Inflammatory macrophage treated with lipopolysaccharide for 1 hour (primary cell): ENCODE measurements around the gene SLC25A3.
"Not testable (repeated sequence)": the region's sequence is repeated elsewhere in the genome, so short reads cannot be mapped to it uniquely, and the experiment has no call there.

Experiments used
- DNase-seq, 2 donors: peaks; one replicate each; pipeline ENCODE4 v3.0.0-alpha.2; 2020 to 2022

The SLC25A3 gene

GRCh38 chr12:98593351-98594049 lies at the start of gene SLC25A3:
TSS of gene SLC25A3 (plus strand) at chr12:98593686. CDS start at chr12:98593979, 293 bp downstream.
- peak; percentile 98 to 99 for DNase-seq

DNA sequence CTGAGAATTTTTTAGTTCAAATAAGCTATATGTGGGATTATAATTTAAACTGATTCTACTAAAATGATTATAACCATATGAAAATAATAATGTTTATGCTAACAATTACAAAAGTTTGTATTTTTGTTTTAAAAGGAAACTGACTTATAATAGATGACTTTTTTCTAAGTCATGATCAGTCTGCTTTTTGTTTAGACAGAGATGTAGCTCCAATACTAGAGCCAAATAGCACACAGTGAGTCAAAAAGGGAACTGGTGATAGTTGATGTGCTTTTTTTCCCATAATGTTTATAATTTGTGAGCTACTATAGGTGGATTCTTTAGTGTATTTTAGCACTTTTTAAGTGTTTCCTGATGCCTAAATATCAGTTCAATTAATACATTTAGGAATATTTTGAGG lies 49.8 kb upstream of the SLC25A3 start:
- DNase-seq, result no peak

DNA sequence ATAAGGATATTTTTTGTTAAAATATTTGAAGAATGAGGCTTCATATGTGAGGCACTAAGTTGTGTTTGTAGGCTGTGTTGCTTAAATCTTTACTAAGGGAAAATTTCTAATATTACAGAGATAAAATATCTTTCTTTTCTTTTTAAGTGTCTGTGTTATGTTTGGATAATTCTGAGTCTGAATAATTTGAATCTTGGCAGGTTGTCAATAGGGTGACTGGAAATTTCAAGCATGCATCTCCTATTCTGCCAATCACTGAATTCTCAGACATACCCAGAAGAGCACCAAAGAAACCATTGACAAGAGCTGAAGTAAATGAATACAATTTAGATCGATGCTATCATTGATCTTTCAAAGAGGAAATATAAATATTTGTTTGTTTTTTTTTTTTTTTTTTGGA lies 48.7 kb upstream of the SLC25A3 start:
- DNase-seq, result no peak

DNA sequence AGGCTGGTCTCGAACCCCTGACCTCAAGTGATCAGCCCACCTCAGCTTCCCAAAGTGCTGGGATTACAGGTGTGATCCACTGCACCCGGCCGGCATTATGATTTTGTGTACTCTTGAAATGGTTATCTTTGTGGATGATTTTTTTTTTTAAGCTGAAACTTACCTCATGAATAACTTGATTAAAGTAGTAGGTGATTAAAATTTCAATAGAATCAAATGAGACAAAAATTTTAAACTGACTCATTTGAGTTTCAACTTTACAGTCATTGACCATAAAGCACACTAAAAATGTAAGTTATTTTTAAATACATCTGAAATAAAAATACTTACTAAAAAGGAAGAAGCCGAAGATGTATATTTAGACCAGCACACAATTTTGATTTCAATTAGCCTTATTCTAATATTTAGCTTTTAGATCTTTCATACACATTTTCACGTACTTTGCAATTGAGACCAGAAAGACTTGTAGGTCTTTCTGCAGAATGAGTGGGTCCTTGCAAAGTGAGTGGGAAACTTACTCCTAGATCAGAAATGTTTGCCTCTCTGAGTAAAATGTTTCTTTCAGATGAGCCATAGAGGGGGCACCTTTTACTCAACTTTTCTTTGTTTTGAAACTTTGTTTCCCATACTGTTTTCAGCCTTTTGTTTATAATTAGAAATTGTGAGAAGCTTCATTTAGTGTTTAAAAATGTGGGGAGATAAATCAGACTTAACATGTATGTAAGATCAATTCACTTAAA lies 43.9 kb upstream of the SLC25A3 start:
- DNase-seq, result no peak

GRCh38 chr12:98551787-98552186 lies 41.7 kb upstream of the SLC25A3 start:
- DNase-seq, result no peak

DNA sequence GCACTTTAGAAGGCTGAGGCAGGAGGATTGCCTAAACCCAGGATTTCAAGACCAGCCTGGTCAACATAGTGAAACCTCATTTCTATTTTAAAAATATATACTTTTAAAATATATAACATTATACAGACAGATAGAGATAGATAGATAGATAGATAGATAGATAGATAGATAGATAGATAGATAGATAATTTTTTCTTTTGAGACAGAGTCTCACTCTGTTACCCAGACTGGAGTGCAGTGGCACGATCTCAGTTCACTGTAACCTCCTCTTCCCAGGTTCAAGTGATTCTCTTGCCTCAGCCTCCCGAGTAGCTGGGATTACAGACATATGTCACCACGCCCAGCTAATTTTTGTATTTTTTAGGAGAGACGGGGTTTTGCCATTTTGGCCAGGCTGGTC lies 35.4 kb upstream of the SLC25A3 start:
- DNase-seq, result not testable (repeated sequence)

GRCh38 chr12:98559666-98560065 lies 33.8 kb upstream of the SLC25A3 start:
- no peak for DNase-seq

- no peak for DNase-seq
Observed at GRCh38 chr12:98561846-98562245, 31.6 kb upstream of the SLC25A3 start.

GRCh38 chr12:98572010-98572409 lies 21.5 kb upstream of the SLC25A3 start:
- no peak for DNase-seq

- DNase-seq, result no peak
Observed at GRCh38 chr12:98574110-98574509, 19.4 kb upstream of the SLC25A3 start.

DNA sequence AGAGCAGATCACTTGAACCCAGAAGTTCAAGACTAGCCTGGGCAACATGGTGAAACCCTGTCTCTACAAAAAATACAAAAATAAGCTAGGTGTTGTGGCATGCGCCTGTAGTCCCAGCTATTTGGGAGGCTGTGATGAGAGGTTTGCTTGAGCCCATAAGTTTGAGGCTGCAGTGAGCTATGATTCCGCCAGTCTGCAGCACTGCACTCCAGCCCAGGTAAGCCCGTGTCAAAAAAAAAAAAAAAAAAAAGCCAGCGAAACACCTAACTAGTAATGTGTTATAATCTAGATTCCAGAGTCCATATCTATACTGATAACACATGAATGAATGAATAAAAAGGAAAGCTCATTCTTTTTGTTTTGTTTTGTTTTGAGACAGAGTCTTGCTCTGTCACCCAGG lies 18.5 kb upstream of the SLC25A3 start:
- DNase-seq, result no peak

DNA sequence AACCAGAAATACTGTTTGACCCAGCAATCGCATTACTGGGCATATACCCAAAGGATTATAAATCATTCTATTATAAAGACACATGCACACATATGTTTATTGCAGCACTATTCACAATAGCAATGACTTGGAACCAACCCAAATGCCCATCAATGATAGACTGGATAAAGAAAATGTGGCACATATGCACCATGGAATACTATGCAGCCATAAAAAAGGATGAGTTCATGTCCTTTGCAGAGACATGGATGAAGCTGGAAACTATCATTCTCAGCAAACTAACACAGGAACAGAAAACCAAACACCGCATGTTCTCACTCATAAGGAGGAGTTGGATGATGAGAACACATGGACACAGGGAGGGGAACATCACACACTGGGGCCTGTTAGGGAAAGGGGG lies 16.7 kb upstream of the SLC25A3 start:
- not testable (repeated sequence) for DNase-seq

GRCh38 chr12:98578392-98578791 lies 15.1 kb upstream of the SLC25A3 start:
- DNase-seq, result no peak

- no peak for DNase-seq
Observed at GRCh38 chr12:98578821-98579220, 14.7 kb upstream of the SLC25A3 start.

GRCh38 chr12:98579347-98579746 lies 14.1 kb upstream of the SLC25A3 start:
- DNase-seq, result no peak

DNA sequence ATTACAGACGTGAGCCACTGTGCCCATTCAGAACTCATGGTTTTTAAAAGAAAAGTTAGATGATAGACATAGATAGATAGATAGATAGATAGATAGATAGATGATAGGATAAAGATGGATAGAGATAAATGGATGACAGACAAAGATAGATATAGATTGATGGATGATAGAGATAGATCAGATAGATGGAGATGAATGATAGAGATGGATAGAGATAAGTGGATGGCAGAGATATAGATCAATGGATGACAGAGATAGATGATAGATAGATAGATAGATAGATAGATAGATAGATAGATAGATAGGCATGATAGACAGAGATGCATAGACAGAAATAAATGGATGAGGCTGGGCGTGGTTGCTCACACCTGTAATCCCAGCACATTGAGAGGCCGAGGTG lies 13.7 kb upstream of the SLC25A3 start:
- DNase-seq, result no peak

- DNase-seq, result no peak
Observed at GRCh38 chr12:98580695-98581094, 12.8 kb upstream of the SLC25A3 start.

GRCh38 chr12:98581101-98581500 lies 12.4 kb upstream of the SLC25A3 start:
- DNase-seq, result no peak

GRCh38 chr12:98582093-98582492 lies 11.4 kb upstream of the SLC25A3 start:
- DNase-seq, result no peak

DNA sequence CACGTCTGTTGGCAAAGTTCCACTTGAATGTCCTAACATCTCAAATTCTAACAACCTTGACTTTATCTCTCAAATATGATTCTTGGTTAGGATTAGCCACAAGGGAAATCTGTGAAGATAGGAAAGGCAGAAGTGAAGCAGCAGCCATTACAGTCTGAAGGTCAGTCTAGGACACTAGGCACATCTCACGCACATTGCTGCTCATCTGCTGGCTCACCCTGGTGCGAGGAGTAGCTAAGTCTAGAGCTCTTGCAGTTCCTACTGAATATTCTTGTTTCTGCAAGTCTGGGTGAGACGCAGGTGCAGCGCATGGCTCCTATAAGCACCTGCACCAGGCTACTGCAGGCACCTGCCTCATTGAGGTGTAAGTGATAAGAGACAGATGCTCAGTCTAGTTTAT lies 6.4 kb upstream of the SLC25A3 start:
- no peak for DNase-seq

DNA sequence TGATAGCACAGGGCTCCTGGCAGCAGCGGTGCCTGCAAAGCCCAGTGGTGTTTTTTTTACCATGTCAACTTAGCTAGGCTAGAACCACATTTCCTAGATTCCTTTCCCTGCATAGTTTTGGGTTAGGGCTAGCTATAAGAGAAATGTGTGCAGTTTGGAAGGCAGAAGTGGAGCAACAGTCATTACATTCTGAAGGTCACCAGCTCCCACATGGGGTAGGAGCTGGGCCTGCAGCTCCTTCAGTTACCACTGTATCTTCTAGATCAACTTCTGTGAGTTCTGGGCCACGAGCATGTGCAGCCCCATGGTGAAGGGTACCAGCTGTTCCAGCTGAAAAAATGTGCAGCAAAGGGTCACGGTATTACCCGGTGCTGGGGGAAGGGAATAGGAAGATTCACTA lies 2.3 kb upstream of the SLC25A3 start:
- DNase-seq, result no peak

DNA sequence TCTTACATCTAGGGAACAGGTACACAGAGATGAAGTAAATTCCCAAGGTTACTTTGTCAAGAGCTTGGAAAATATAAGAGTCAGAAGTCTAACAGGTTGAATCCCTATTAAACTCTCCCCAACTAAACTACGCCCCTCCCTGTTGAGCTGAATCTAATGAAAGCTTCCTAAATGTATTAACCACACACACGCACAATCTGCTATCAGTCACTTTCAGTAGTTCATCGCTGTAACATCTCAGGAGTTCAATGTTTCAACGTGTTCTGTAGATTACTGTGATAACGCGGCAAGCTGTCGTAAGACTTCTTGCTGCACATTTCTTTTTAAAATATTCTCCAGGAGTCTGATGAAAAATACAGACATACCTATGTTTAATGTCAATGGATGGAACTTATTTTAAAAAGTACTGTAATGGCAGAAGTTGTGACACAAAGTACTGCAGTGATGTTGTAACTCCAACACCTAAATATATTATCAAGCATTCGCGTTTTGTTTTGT lies 612 bp upstream of the SLC25A3 start:
- no peak for DNase-seq

- DNase-seq, result peak in 1 of 2 donors; percentile 41
Observed at GRCh38 chr12:98594050-98594835, 757 bp downstream of the SLC25A3 start.
